ENCODE measurements around the gene HPSE2.

DNA sequence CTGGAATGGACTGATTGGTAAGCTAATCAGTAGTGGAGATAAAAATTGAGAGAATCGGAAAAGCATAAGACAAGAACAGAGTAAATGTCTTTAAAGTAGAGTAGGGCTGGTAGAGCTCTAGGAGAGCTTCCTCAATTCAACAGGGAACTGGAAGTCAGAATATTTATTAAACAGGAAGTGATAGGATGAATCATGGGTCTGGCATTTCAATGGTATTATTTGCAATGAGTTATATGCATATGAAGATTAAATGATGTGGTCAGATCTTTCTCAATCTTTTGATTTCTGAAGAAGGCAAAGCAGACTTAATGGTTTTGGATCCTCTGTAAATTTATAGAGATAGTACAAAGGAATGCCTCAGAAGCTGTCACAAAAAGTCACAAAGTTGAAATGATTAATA lies 349.0 kb downstream of the HPSE2 start:
- TF ChIP-seq POLR2A (IDR thresholded peaks at IDR 0.05) (no peak), POLR2AphosphoS5 (IDR thresholded peaks at IDR 0.05) (no peak), CTCF (IDR thresholded peaks at IDR 0.05) (no peak)

Measured in sigmoid colon (tissue), 4 donors.